ENCODE measurements around the gene RABEP1.

Gene RABEP1

GRCh38 chr17:5391678-5392077, 109.6 kb downstream of the RABEP1 start:
- no peak for TF ChIP-seq CTCF (IDR thresholded peaks at IDR 0.05; ENCODE audit: low read depth, low read length)
- no peak for DNase-seq (ENCODE audit: extremely low read depth, low read depth)

DNA sequence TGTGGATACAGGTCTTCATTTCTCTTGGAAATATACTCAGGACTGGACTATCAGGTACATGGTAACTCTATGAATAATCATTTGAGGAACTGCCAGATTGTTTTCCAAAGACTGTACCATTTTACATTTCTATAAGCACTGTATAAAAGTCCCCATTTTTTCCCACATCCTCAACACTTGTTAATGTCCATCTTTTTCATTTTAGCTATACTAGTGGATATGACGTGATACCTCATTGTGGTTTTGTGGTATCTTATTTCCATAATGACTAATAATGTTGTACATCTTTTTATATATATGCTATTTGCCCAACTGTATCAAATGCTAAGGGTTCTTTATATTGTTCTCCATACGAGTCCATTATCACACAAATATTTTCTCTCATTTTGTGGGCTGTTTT, 114.5 kb downstream of the RABEP1 start:
- TF ChIP-seq CTCF (IDR thresholded peaks at IDR 0.05; ENCODE audit: low read depth, low read length) = no peak

GRCh38 chr17:5399767-5400166, 117.7 kb downstream of the RABEP1 start:
- no peak for TF ChIP-seq CTCF (IDR thresholded peaks at IDR 0.05; ENCODE audit: low read depth, low read length)
- DNase-seq (ENCODE audit: extremely low read depth, low read depth) = no peak

More for the DNA sequence above, 114.5 kb downstream of the RABEP1 start:
- no peak for DNase-seq (ENCODE audit: extremely low read depth, low read depth)

DNA sequence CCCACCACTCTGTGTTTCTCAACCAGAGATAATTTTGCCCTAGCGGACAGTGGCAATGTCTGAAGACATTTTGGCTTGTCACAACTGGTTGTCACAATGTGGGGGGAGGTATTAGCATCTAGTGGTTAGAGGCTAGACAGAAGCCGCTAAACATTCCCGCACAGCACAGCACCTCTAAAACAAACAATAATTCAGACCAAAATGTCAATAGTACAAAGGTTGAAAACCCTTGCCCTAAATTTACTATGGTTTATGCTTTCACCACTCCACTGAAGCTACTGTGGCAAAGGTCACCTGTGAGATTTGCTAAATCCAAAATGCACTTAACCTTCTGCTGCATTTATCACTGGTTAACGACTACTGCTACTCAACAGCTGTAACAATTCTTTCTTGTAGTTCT, 123.3 kb downstream of the RABEP1 start:
- no peak for TF ChIP-seq CTCF (IDR thresholded peaks at IDR 0.05; ENCODE audit: low read depth, low read length)
- DNase-seq (ENCODE audit: extremely low read depth, low read depth) = no peak

DNA sequence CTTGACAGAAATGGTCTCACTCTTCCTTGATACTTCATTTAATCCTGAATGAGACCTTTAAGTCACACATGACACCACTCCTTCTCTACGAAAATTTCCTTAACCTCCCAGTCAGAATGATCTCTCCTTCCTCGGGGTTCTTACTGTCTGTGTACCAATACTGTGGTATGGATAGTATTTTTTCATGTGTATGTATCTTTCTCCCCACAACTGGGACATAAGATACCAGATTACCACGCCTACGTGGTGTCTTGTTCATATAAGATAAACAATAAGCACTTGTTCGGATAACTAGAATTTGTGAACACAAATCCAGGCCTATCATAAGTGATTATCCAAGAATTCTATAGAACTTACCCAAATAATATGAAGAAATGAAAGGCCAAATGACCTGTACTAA, 126.1 kb downstream of the RABEP1 start:
- TF ChIP-seq CTCF (IDR thresholded peaks at IDR 0.05; ENCODE audit: low read depth, low read length) = no peak
- no peak for DNase-seq (ENCODE audit: extremely low read depth, low read depth)

- no peak for DNase-seq (ENCODE audit: extremely low read depth, low read depth)
- TF ChIP-seq CTCF (IDR thresholded peaks at IDR 0.05; ENCODE audit: low read depth, low read length) = no peak
Measured at GRCh38 chr17:5410594-5411272, 128.6 kb downstream of the RABEP1 start.

DNA sequence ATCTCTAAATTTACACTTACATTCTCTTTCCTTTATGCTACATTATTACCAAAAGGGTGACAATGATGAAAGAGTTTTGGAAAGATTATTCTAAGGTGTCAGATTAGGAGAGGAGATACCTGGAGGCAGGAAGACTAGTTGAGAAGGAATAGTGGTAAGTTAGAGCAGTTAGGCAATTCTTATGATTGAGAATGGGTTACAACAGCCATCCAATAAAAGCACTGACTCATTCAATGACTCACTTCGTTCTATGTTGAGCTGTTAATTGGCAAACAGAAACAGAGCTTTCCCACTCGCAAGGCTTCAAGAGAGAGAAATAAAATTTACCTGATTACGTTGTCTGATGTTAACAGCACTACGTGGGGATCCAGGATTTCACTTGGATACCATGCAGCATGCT, 131.6 kb downstream of the RABEP1 start:
- DNase-seq (ENCODE audit: extremely low read depth, low read depth) = peak; percentile 74
- no peak for TF ChIP-seq CTCF (IDR thresholded peaks at IDR 0.05; ENCODE audit: low read depth, low read length)
